Activated T-helper 1 cell treated with anti-CD3 and anti-CD28 coated beads, Interleukin-12 subunit alpha, Interleukin-12 subunit beta, Interleukin-2, Interleukin-4 antibody, amounts not matched to agents 30 ng/mL and 10 ng/mL and 1 ng/mL, durations not matched to agents 14 hours and 24 hours and 36 hours (primary cell): ENCODE measurements around the gene PRKCQ. TPM values are rescaled to one million over a fixed set of nuclear protein-coding genes. Genes with fewer than 3 reads are reported as not detected.

Experiments used
- DNase-seq: peaks from one replicate; pipeline ENCODE4 v3.0.0; 2021; ENCODE audit warnings: low spot score
- H3K27ac Mint-ChIP-seq: one replicate; pipeline ENCODE4 v1.8.0; 2021; ENCODE audit warnings: mild to moderate bottlenecking, mixed read lengths
- H3K27me3 Mint-ChIP-seq: one replicate; pipeline ENCODE4 v1.8.0; 2022; ENCODE audit warnings: mild to moderate bottlenecking, moderate library complexity, mixed read lengths; ENCODE audit not compliant: insufficient read depth
- H3K36me3 Mint-ChIP-seq: one replicate; pipeline ENCODE4 v1.8.0; 2021; ENCODE audit warnings: low read depth, mixed read lengths
- H3K4me1 Mint-ChIP-seq: one replicate; pipeline ENCODE4 v1.8.0; 2021; ENCODE audit warnings: low read depth, mixed read lengths
- H3K4me3 Mint-ChIP-seq: one replicate; pipeline ENCODE4 v1.8.0; 2021; ENCODE audit warnings: mild to moderate bottlenecking, moderate library complexity, mixed read lengths
- H3K9me3 Mint-ChIP-seq: one replicate; pipeline ENCODE4 v1.8.0; 2021; ENCODE audit warnings: mixed read lengths
- intact Hi-C: fragments of 100-400 bp; cut with micrococcal nuclease; formaldehyde crosslinking; loops from one replicate; pipeline ENCODE4 v1.15.1; 2024
- total RNA-seq: library from RNA; stranded (reverse); gene quantifications from 2 replicates; pipeline ENCODE4 v1.2.3, GENCODE V29; 2022

The PRKCQ gene
- total RNA-seq, 1 donor from 2014 or later = 45.9 TPM

DNA sequence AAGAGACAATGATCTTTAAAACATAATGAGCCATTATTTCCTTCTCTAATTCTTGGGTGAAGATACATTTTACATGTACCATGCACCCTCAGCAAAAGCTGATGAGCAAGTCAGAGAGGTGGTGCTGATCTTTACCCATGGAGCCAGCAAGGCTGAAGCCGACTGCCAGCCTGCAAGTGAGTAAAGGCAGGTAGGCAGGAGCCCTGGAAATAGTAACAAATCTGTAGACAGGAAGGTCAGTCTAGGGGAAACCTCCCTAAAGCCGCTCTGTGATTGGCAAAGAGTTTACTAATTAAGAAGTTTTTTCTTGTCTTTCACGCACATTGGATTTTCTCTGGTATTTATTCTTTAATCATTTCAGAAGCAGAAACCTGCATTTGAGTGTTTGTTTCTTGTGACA, 67.9 kb downstream of the PRKCQ start:
- Mint-ChIP-seq H3K27ac (peak overlapping the region; percentile 60), H3K9me3 (peaks cover 18% of the 10 kb centered on the region), H3K27me3 (no peaks in the 10 kb centered on the region), H3K4me1 (peaks cover 86% of the 10 kb centered on the region), H3K4me3 (no peak overlapping the region), H3K36me3 (peaks cover 74% of the 10 kb centered on the region)
- no peak for DNase-seq
- intact Hi-C loops = no loop called here

DNA sequence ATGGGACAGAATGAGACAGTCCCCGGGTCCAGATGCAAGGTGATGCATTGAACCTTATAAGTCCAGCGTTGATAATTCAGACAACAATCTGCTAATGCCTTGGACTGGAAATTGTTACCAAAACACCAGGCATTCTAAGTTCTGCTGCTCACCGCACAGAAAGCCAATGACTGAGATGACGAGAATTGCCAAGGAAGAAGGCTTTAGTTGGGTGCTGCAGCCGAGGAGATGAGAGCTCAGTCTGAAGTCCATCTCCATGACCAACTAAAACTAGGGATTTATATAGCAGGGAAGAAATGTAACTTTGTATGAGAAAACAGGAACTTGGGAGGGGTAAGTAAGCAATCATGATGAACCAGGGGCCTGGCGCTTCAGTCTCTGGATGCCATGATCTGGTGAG, 68.7 kb downstream of the PRKCQ start:
- peaks cover 86% of the 10 kb centered on the region for H3K4me1 Mint-ChIP-seq
- no peak overlapping the region for H3K27ac Mint-ChIP-seq
- H3K9me3 Mint-ChIP-seq = peaks cover 18% of the 10 kb centered on the region
- peaks cover 77% of the 10 kb centered on the region for H3K36me3 Mint-ChIP-seq
- H3K4me3 Mint-ChIP-seq = no peak overlapping the region
- intact Hi-C loops = no loop called here
- no peak for DNase-seq
- H3K27me3 Mint-ChIP-seq = no peaks in the 10 kb centered on the region

DNA sequence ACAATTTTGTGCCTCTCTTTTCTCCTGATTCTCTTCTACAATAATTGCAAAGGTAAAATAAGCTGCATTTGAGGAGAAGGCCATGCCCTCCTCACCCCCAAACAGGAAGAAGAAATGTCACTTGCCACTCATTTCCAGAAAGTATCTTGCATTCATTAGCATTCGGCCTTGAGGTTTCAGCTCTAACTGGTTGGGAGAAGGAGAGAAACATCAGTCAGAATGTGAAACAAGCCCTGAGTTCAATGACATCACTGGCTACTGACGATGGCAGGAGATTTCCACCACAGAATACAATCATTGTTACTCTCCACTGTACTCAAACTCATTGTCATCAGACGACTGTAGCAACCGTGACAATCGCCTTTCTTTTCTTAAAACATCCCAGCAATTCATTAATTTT, 72.8 kb downstream of the PRKCQ start:
- intact Hi-C loops = loop anchor here (1.0 to 10.0 kb wide), 10 partner anchors 9 to 373 kb away; no protein-coding TSS in a partner anchor

GRCh38 chr10:6505300-6505699, 74.8 kb downstream of the PRKCQ start:
- Mint-ChIP-seq H3K4me1 (peaks cover 73% of the 10 kb centered on the region), H3K4me3 (peak overlapping the region; percentile 12), H3K27me3 (no peaks in the 10 kb centered on the region), H3K9me3 (peaks cover 4% of the 10 kb centered on the region), H3K36me3 (peaks cover 65% of the 10 kb centered on the region), H3K27ac (peak overlapping the region; percentile 64)
- no peak for DNase-seq
- intact Hi-C loops = loop anchor here (10.0 kb wide), 1 partner anchor 370 kb away; no protein-coding TSS in a partner anchor

More for the DNA sequence above, 72.8 kb downstream of the PRKCQ start:
- Mint-ChIP-seq H3K27me3 (no peaks in the 10 kb centered on the region), H3K4me3 (peak overlapping the region; percentile 60), H3K4me1 (peaks cover 73% of the 10 kb centered on the region), H3K9me3 (peaks cover 21% of the 10 kb centered on the region), H3K36me3 (peaks cover 71% of the 10 kb centered on the region), H3K27ac (peak overlapping the region; percentile 88)
- peak; percentile 57 for DNase-seq

DNA sequence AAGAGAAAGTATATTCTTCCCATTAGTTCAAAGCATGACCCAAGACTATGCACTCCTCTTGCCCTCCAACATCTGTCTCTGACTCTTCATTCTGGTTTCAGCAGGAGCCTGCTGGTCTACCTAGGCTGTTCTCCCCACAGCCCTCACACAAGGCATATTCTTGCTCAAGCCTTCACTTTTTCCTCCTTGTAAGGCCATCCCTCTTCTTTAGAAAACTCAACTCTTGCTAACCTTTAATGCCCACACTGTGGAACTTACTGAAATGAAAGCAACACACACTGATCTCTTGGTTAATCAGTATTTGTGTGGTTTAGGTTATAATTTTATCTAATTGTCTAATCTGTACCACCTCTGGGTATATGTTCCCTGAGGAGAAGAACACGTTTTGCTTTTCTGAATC, 75.8 kb downstream of the PRKCQ start:
- Mint-ChIP-seq H3K27ac (peak overlapping the region; percentile 77), H3K4me1 (peaks cover 74% of the 10 kb centered on the region), H3K9me3 (peaks cover 4% of the 10 kb centered on the region), H3K36me3 (peaks cover 59% of the 10 kb centered on the region), H3K4me3 (peak overlapping the region; percentile 24), H3K27me3 (no peaks in the 10 kb centered on the region)
- intact Hi-C loops = loop anchor here (10.0 kb wide), 1 partner anchor 369 kb away; no protein-coding TSS in a partner anchor
- DNase-seq = no peak

GRCh38 chr10:6503171-6503570, 76.9 kb downstream of the PRKCQ start:
- H3K27ac Mint-ChIP-seq = peak overlapping the region; percentile 72
- H3K9me3 Mint-ChIP-seq = peaks cover 8% of the 10 kb centered on the region
- peaks cover 61% of the 10 kb centered on the region for H3K36me3 Mint-ChIP-seq
- H3K4me1 Mint-ChIP-seq = peaks cover 74% of the 10 kb centered on the region
- intact Hi-C loops = loop anchor here (1.0 to 10.0 kb wide), 2 partner anchors 10 to 368 kb away; no protein-coding TSS in a partner anchor
- no peak for DNase-seq
- H3K27me3 Mint-ChIP-seq = no peaks in the 10 kb centered on the region
- peak overlapping the region; percentile 28 for H3K4me3 Mint-ChIP-seq

- Mint-ChIP-seq H3K27ac (peak overlapping the region; percentile 71), H3K9me3 (peaks cover 8% of the 10 kb centered on the region), H3K4me1 (peaks cover 66% of the 10 kb centered on the region), H3K27me3 (no peaks in the 10 kb centered on the region), H3K36me3 (peaks cover 59% of the 10 kb centered on the region), H3K4me3 (peak overlapping the region; percentile 11)
- no peak for DNase-seq
- intact Hi-C loops = loop anchor here (10.0 kb wide), 1 partner anchor 367 kb away; no protein-coding TSS in a partner anchor
These were observed 78.1 kb downstream of the PRKCQ start for GRCh38 chr10:6501931-6502330.

DNA sequence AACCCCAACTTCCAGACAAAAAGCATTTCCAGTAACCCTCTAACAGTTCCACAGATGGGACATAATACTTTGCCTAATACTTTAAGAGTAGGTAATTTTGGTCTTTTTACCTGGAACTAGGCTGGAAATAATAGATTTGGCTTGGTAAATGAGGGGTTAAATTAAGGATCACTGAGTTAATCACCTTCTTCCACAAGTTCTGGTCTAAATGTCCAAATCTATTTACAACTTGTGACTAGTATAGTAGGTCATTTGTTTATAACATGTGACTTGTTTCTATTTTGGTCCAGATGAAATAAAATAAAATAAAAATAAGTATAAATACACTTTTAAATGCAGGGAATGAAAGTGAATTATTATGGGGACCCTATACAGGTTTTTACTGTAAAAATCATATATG, 80.1 kb downstream of the PRKCQ start:
- H3K27me3 Mint-ChIP-seq = no peaks in the 10 kb centered on the region
- DNase-seq = no peak
- no peak overlapping the region for H3K27ac Mint-ChIP-seq
- peaks cover 52% of the 10 kb centered on the region for H3K4me1 Mint-ChIP-seq
- intact Hi-C loops = loop anchor here (1.0 to 10.0 kb wide), 3 partner anchors 43 to 445 kb away; no protein-coding TSS in a partner anchor
- H3K4me3 Mint-ChIP-seq = no peak overlapping the region
- peaks cover 51% of the 10 kb centered on the region for H3K36me3 Mint-ChIP-seq
- H3K9me3 Mint-ChIP-seq = peaks cover 8% of the 10 kb centered on the region

DNA sequence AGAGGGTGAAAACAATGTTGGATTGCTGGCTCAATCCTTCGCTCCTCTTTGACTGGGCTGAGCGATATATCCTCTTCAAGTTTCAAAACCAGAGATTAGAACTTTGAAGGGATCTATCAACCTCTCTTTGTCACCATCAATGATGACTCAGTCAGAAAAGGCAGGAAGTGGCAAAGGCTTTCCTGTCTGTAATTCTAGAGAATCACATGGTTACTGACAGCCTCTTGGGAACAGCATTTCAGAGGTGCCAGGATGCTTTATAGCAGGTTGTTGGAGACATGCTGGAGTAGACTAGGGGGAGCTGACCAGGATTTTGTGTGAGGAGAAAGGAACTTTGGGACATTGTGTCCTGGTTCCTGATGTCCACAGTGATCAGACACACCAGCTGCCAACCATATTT, 81.3 kb downstream of the PRKCQ start:
- Mint-ChIP-seq H3K27me3 (no peaks in the 10 kb centered on the region), H3K36me3 (peaks cover 45% of the 10 kb centered on the region), H3K9me3 (peaks cover 8% of the 10 kb centered on the region), H3K27ac (peak overlapping the region; percentile 88), H3K4me1 (peaks cover 44% of the 10 kb centered on the region), H3K4me3 (peak overlapping the region; percentile 68)
- intact Hi-C loops = loop anchor here (1.0 to 10.0 kb wide), 4 partner anchors 9 to 444 kb away; no protein-coding TSS in a partner anchor
- DNase-seq = peak; percentile 63

- Mint-ChIP-seq H3K9me3 (peaks cover 4% of the 10 kb centered on the region), H3K27me3 (no peaks in the 10 kb centered on the region), H3K27ac (peak overlapping the region; percentile 18), H3K4me1 (peaks cover 35% of the 10 kb centered on the region), H3K4me3 (no peak overlapping the region), H3K36me3 (peaks cover 37% of the 10 kb centered on the region)
- no peak for DNase-seq
- intact Hi-C loops = loop anchor here (1.0 to 10.0 kb wide), 3 partner anchors 10 to 443 kb away; no protein-coding TSS in a partner anchor
These were observed 82.5 kb downstream of the PRKCQ start for GRCh38 chr10:6497620-6498019.

- peaks cover 4% of the 10 kb centered on the region for H3K9me3 Mint-ChIP-seq
- no peak overlapping the region for H3K27ac Mint-ChIP-seq
- H3K4me1 Mint-ChIP-seq = peaks cover 17% of the 10 kb centered on the region
- peak; percentile 66 for DNase-seq
- peaks cover 39% of the 10 kb centered on the region for H3K36me3 Mint-ChIP-seq
- H3K4me3 Mint-ChIP-seq = no peak overlapping the region
- H3K27me3 Mint-ChIP-seq = no peaks in the 10 kb centered on the region
- intact Hi-C loops = loop anchor here (1.0 to 10.0 kb wide), 5 partner anchors 12 to 440 kb away; no protein-coding TSS in a partner anchor
These were observed 85.0 kb downstream of the PRKCQ start for GRCh38 chr10:6494936-6495592.

GRCh38 chr10:6494442-6494819, 85.6 kb downstream of the PRKCQ start:
- peaks cover 45% of the 10 kb centered on the region for H3K36me3 Mint-ChIP-seq
- H3K27ac Mint-ChIP-seq = no peak overlapping the region
- no peak overlapping the region for H3K4me3 Mint-ChIP-seq
- intact Hi-C loops = loop anchor here (1.0 to 10.0 kb wide), 4 partner anchors 13 to 440 kb away; no protein-coding TSS in a partner anchor
- H3K27me3 Mint-ChIP-seq = no peaks in the 10 kb centered on the region
- H3K9me3 Mint-ChIP-seq = peaks cover 4% of the 10 kb centered on the region
- no peak for DNase-seq
- peaks cover 20% of the 10 kb centered on the region for H3K4me1 Mint-ChIP-seq
